ENCODE measurements around the gene SELENOP.

Gene SELENOP

GRCh38 chr5:42787845-42788244, 23.8 kb downstream of the SELENOP start:
- no peak for DNase-seq

- no peak for DNase-seq
Measured at GRCh38 chr5:42787073-42787472, 24.6 kb downstream of the SELENOP start.

- DNase-seq, result no peak
Measured at GRCh38 chr5:42785756-42786155, 25.9 kb downstream of the SELENOP start.

- DNase-seq, result no peak
Measured at GRCh38 chr5:42784132-42784531, 27.6 kb downstream of the SELENOP start.

- DNase-seq, result no peak
Measured at GRCh38 chr5:42781584-42781983, 30.1 kb downstream of the SELENOP start.

GRCh38 chr5:42779083-42779482, 32.6 kb downstream of the SELENOP start:
- no peak for DNase-seq

GRCh38 chr5:42772265-42772993, 39.3 kb downstream of the SELENOP start:
- DNase-seq, result no peak

- DNase-seq, result no peak
Measured at GRCh38 chr5:42770003-42770402, 41.7 kb downstream of the SELENOP start.

GRCh38 chr5:42768106-42768504, 43.6 kb downstream of the SELENOP start:
- DNase-seq, result no peak

GRCh38 chr5:42767491-42768105, 44.1 kb downstream of the SELENOP start:
- peak; percentile 11 for DNase-seq

- DNase-seq, result no peak
Measured at GRCh38 chr5:42761791-42762190, 49.9 kb downstream of the SELENOP start.

- no peak for DNase-seq
Measured at GRCh38 chr5:42760426-42760825, 51.3 kb downstream of the SELENOP start.

GRCh38 chr5:42759456-42759855, 52.2 kb downstream of the SELENOP start:
- no peak for DNase-seq

GRCh38 chr5:42756606-42757601, 54.8 kb downstream of the SELENOP start, which contains the start of gene CCDC152:
Gene CCDC152 (plus strand): TSS chr5:42756818. CDS start chr5:42759122, 2,304 bp downstream.
- no peak for DNase-seq

GRCh38 chr5:42753099-42753498, 58.6 kb downstream of the SELENOP start:
- no peak for DNase-seq

GRCh38 chr5:42751044-42751443, 60.6 kb downstream of the SELENOP start:
- no peak for DNase-seq

- no peak for DNase-seq
Measured at GRCh38 chr5:42750507-42750906, 61.2 kb downstream of the SELENOP start.
